Upper lobe of left lung (tissue), 4 donors: ENCODE data around the gene FANCM.

Experiments
- EP300 ChIP-seq, 4 donors: sonication (generic); formaldehyde crosslinking; IDR thresholded peaks; one replicate each; pipeline ENCODE4 v1.5.1; 2017; ENCODE audit warnings: antibody characterized with exemption in 4 of 4, control low read depth in 2 of 4
- TF ChIP-seq, protein P1 (sequence below), 6 experiments: fragments of 450-650 bp in 4 of 6; fragments of 200-600 bp in 2 of 6; sonication (generic) in 2 of 6; IDR thresholded peaks; one replicate each; pipeline ENCODE4 v1.5.1; 2016 to 2019; ENCODE audit warnings: antibody characterized with exemption in 6 of 6

GRCh38 chr14:45095143-45095542 lies 40.6 kb upstream of the FANCM start:
- no peak for TF ChIP-seq EP300 (IDR thresholded peaks at IDR 0.05)
- TF ChIP-seq, protein P1, sequence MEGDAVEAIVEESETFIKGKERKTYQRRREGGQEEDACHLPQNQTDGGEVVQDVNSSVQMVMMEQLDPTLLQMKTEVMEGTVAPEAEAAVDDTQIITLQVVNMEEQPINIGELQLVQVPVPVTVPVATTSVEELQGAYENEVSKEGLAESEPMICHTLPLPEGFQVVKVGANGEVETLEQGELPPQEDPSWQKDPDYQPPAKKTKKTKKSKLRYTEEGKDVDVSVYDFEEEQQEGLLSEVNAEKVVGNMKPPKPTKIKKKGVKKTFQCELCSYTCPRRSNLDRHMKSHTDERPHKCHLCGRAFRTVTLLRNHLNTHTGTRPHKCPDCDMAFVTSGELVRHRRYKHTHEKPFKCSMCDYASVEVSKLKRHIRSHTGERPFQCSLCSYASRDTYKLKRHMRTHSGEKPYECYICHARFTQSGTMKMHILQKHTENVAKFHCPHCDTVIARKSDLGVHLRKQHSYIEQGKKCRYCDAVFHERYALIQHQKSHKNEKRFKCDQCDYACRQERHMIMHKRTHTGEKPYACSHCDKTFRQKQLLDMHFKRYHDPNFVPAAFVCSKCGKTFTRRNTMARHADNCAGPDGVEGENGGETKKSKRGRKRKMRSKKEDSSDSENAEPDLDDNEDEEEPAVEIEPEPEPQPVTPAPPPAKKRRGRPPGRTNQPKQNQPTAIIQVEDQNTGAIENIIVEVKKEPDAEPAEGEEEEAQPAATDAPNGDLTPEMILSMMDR (IDR thresholded peaks at IDR 0.05): no peak
